Inflammatory macrophage (primary cell): Measurements from ENCODE around the gene ATG7.

Source experiments
- DNase-seq, 2 donors: peaks; one replicate each; pipeline ENCODE4 v3.0.0-alpha.2; 2020 to 2022

Gene ATG7

GRCh38 chr3:11543141-11543947, 271.1 kb downstream of the ATG7 start:
- DNase-seq, result no peak

GRCh38 chr3:11543948-11544387, 271.8 kb downstream of the ATG7 start:
- no peak for DNase-seq

DNA sequence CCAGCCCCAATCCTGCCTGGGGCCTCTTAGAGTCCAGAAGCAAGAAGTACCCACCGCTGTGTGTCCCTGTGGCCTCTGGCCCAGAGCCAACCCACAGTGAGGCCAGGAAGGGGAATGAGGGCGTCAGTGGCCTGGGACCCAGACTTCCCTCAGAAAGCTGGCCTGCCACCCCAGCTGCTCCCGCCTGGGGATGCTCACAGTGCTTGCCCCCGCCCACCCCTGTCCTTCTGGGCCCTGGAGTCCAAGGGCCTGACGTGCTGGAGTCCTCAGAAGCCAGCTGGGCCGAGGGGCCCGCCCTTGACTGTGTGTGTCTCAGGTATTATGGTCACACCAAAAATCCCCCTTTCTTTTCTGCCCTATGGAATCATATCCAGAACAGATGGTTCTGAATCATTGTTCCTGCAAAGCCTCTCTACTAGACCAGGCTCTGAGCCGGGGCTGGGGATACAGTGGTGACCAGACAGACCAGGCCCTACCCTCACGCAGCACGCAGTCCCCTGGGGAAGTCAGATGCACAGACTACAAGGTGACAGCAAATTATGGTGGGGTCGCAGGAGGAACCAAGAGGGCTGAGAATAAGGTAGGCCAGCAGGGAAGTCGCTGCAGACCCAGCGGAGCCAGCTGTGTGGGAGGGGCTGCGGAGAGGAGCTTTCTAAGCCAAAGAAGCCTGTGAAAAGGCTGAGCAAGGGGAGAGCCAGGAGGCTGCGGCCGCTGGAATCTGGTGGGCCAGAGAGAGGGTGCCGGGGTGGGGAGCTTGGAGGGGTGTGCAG, 272.4 kb downstream of the ATG7 start:
- DNase-seq, result peak; percentile 27 to 34

- DNase-seq, result no peak
These were observed 273.1 kb downstream of the ATG7 start for GRCh38 chr3:11545186-11545851.

DNA sequence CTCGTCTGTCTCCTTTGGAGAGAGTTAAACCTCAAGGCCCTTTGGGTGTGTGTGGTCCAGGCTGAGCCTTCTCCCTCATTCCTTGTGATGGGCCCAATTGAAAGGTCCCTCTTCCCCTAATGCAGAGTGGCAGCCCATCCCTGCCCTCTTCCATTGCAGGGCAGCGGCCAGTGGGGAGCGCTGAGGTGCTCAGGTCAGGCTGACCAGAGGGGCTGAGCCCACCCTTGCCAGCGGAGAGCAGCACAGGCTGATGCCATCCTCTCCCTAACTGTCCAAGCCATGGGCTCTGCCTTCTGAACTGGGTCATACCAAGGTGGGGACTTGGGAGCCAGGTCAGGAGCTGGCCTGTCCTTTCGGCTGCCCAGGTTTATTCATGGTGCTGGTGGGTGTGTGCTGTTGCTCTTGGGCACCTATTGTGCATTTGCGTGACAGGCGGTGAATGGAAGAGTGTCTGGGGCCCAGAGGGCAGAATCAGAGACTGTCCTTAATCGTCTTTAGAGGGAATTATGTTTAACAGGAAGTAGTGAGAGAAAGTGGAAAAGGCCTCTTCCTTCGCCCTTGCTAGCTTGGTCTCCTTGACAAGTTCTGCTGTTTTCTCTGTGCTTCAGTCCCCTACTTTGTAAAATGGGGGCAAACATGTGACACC, 274.6 kb downstream of the ATG7 start:
- DNase-seq, result no peak

GRCh38 chr3:11547498-11547897, 275.3 kb downstream of the ATG7 start:
- DNase-seq, result no peak

DNA sequence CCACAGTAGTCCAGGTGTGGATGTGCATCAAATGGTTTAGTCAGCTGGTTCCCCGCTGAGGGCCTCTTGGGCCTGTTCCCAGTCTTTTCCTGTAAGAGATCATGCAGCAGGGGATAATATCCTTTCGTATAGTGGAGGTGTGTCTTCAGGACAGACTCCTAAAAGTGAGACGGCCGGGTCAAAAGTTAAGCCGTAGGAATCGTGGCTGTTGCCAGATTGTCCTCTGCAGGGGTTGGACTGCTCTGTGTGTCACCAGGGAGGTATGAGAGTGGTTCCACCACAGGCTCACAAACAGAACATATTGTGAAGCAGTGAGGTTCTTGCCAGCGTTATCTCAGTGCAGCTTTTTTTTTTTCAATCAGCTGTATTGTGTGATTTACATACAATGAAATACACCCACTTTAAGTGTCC, 276.5 kb downstream of the ATG7 start:
- DNase-seq, result no peak

- DNase-seq, result no peak
These were observed 277.5 kb downstream of the ATG7 start for GRCh38 chr3:11549580-11550140.

GRCh38 chr3:11551036-11551435, 278.8 kb downstream of the ATG7 start:
- DNase-seq, result no peak

DNA sequence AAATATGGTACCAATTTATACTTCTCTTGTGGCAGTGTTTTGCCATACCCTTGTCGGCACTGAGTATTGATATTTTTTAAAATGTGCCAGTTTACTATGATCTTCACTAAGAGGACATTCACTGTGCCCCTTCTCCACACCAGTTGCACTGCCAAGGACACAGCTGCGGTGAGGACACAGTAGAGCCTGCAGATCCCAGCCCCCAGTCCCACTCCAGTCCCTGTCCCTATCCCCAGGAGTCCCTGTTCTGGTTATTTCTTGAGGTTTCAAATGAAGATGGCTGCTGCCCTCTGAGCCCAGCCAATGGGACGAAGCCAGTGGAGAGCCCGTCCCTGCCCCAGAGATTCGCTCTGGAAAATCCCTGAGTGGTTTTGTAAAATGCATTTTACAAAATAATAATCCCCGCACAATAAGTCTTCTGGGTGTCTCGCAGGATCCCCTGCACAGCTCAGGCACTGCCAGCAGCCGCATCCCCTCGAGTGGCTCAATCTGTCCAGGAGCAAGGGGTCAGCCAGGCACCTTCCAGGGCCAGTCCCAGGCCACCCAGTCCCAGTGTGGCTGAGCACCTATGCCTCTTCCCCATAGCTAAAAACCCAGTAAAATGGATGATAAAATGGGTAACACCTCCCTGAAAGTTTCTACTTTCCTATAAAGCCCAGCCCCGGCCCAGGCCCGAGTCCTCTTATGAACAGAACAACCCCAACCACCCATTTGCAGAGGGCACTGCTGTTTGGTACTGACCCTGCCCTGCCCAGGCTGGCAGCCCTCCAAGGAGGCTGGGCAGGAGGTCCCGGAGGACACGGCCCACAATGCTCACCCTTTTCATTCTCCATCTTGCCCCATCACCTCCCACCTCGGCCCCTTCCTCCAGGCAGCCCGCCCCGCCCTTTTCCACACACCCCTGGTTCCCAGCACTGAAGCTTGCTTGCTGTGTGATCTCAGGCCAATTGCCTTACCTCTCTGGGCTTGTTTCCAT, 280.4 kb downstream of the ATG7 start:
- DNase-seq, result no peak

DNA sequence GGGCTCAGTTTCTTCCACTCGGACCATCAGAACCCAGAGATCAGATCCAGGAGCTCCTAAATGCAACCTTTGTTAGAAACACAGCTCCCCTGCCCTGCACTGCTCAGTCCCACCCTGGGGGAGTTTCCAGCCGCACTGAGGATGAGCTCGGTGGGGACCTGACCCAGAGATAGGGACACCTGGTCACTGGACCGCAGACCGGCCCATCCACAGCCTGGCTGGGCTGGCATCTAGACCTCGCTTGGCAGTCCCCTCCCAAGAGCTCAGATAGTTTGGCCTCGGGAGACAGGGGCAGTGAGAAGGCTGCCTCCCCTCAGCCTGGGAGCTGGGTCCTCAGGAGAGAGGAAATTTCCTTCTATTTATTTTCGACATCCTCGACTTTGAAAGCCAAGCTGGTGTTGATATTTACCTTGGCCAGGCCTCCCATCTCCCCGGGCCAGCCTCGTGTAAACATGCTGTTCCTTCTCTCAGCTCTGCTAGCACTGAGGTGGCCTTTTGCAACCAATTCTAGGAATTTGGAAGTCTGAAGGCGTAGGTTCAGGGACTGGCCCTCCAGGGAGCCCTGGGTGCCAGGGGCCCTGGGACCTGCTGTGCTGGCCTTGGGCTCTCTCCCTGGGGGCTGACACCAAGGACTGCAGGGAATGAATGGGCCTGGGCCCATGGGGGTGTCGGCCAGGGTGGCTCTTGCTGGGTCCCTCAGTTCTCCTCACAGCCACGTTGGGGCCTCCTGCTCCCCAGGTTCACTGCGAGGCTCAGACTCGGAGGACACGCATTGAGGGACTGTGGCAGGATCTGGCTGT, 281.4 kb downstream of the ATG7 start:
- DNase-seq, result no peak

- no peak for DNase-seq
These were observed 282.0 kb downstream of the ATG7 start for GRCh38 chr3:11554236-11554610.

DNA sequence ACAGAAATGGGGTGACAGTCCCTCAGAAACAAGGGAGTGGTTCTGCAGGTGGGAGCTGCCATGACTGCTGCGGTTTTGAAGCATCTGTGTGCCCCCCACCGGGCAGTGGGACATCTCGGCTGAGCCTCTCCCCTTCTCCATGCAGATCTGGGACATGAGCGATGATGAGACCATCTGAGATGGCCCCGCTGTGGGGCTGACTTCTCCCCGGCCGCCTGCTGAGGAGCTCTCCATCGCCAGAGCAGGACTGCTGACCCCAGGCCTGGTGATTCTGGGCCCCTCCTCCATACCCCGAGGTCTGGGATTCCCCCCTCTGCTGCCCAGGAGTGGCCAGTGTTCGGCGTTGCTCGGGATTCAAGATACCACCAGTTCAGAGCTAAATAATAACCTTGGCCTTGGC, 282.5 kb downstream of the ATG7 start:
- no peak for DNase-seq

DNA sequence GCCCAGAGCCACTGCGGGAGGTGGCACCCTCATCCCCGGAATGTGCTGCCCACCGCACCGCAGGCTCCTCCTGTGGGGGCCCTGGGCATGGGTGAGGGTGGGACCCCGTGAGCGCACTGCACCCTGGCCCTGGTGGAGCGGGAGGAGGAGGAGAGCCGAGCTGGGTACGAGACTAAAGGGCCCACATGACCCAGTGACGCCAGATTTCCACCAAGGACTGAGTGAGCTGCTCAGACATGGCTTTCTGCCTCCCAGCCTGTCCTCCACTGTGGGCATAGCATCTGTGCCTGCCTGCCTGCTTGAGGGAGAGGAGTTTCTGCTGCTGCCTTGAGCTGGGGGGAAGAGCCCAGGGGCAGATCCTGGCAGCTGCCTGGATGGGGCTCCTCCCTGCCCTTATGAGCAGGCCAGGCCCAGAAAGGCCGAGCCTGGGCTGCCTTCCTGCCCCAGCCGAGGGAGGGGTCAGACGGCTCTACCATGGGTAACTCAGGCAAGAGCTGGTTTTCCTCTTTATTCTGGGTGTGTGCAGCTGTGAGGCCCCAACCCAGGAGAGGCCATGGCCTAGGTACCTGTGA, 283.1 kb downstream of the ATG7 start:
- no peak for DNase-seq

GRCh38 chr3:11555881-11556633, 283.9 kb downstream of the ATG7 start:
- no peak for DNase-seq

GRCh38 chr3:11556851-11557644, 284.9 kb downstream of the ATG7 start:
- DNase-seq, result no peak

- no peak for DNase-seq
These were observed 285.8 kb downstream of the ATG7 start for GRCh38 chr3:11558002-11558401.

DNA sequence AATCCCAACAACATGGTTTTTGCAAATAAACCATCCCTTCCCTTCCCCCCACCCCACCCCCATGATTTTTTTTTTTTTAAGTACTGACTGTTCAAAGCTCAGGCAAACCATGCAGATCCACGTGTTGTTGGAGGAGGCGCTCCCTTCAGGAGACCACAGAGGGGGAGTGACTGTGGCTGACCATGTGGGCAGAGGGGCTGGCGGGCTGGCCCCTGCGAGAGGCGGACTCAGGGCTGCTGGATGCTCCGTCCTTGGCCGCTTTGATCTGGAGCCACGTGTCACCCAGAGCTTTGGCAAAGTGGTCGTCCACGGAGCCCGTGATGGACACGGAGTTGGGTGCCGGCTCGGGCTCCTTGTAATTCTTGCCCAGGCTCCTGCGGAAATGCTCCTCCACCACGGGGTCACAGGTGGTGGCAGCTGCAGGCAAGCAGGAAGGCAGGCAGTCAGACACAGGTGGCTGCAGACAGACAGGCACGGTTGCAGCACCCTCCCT, 286.3 kb downstream of the ATG7 start:
- DNase-seq, result no peak
